Measurements from ENCODE around the gene WDR48. TPM values are rescaled to one million over a fixed set of nuclear protein-coding genes. Genes with fewer than 3 reads are reported as not detected.

WDR48 gene
- total RNA-seq, 2 donors from 2014 or later: 15.8 to 16.5 TPM

- H3K4me1 ChIP-seq: peaks cover 61% of the 10 kb centered on the region
- peaks cover 13 to 23% of the 10 kb centered on the region in 2 donors for H3K36me3 ChIP-seq (replicated peaks in 1 of 2; ENCODE audit: insufficient read depth in 1 of 2, low read depth in 2 of 2)
- ATAC-seq: no peak
- no peaks in the 10 kb centered on the region for H3K9me3 ChIP-seq
- intact Hi-C loops (cut with DNase I): loop anchor here (5.0 kb wide), 1 partner anchor 192 kb away; no protein-coding TSS in a partner anchor
- no peak overlapping the region for H3K4me3 ChIP-seq
- WGBS, 2 donors: 79 to 93% methylated on average over 3 to 9 of the region's 9 CpGs
- no peaks in the 10 kb centered on the region for H3K27me3 ChIP-seq
- DNase-seq: no peak
- H3K27ac ChIP-seq: no peak overlapping the region
- TF ChIP-seq POLR2A (IDR thresholded peaks at IDR 0.05) (no peak), CTCF (IDR thresholded peaks at IDR 0.05) (no peak)
Observed at GRCh38 chr3:39100500-39100886, 48.7 kb downstream of the WDR48 start.

GRCh38 chr3:39101022-39101689 lies 49.3 kb downstream of the WDR48 start:
- peaks cover 13 to 22% of the 10 kb centered on the region in 2 donors for H3K36me3 ChIP-seq (replicated peaks in 1 of 2; ENCODE audit: insufficient read depth in 1 of 2, low read depth in 2 of 2)
- H3K4me3 ChIP-seq: no peak overlapping the region
- H3K27ac ChIP-seq: peak overlapping the region in 1 of 4 donors; percentile 7
- ATAC-seq: peak; percentile 43
- H3K4me1 ChIP-seq: peaks cover 61% of the 10 kb centered on the region
- intact Hi-C loops (cut with DNase I): loop anchor here (5.0 kb wide), 1 partner anchor 191 kb away; no protein-coding TSS in a partner anchor
- peak; percentile 45 to 53 (median 48) for DNase-seq
- TF ChIP-seq CTCF (IDR thresholded peaks at IDR 0.05) (peak; percentile 36 to 73 (median 57)), POLR2A (IDR thresholded peaks at IDR 0.05) (no peak)
- H3K9me3 ChIP-seq: no peaks in the 10 kb centered on the region
- no peaks in the 10 kb centered on the region for H3K27me3 ChIP-seq
- WGBS, 2 donors: 71 to 78% methylated on average over 4 to 5 of the region's 5 CpGs

DNA sequence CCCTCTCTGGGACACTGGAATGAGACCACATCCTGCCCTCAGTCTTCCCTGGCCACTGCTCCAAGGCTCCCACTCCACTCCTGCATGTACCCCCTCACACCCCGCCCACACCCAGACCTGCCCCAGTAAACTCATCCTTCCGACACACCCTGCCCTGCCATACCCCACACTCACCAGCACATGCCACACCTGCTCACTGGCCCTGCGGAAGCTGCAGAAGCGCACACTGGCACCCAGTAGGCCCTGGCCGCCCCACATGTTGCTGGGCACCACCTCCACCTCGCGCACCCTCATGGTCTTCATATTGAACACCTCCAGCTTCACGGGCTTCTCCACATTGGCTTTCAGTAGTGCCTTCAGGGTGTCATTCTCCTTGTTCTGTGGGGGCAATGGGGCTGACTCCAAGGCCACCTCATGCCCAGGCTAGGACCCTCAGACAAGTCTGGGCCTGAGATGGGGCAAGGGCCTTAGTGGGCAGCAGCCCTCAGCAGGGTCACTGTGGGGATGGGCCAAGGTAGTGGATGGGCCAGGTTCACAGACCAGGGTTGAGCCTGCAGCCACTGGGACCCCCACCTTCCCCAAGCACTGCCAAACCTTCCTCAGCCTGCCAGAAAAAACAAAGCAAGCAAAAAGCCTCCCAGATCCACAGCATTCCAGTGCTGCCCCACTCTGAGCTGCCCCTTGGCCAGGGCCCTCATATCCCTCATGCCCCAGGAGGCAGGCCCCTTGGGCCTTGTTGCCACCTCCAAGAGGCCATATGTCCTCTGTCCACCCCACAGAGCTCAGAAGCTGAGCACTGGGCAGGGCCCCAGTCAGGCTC lies 50.9 kb downstream of the WDR48 start:
- DNase-seq: no peak
- Histone ChIP-seq H3K27me3 (no peaks in the 10 kb centered on the region), H3K4me1 (peaks cover 50% of the 10 kb centered on the region), H3K4me3 (no peak overlapping the region), H3K27ac (peak overlapping the region in 2 of 4 donors; percentile 35 to 58), H3K9me3 (no peaks in the 10 kb centered on the region), H3K36me3 (replicated peaks in 1 of 2; ENCODE audit: insufficient read depth in 1 of 2, low read depth in 2 of 2) (peaks cover 12 to 17% of the 10 kb centered on the region in 2 donors)
- intact Hi-C loops (cut with DNase I): loop anchor here (5.0 kb wide), 1 partner anchor 190 kb away; no protein-coding TSS in a partner anchor
- 94 to 96% methylated on average over 7 to 8 of the region's 8 CpGs for WGBS, 2 donors
- TF ChIP-seq POLR2A (IDR thresholded peaks at IDR 0.05) (no peak), CTCF (IDR thresholded peaks at IDR 0.05) (no peak)
- no peak for ATAC-seq

- WGBS, 2 donors: 51 to 74% methylated on average over 2 to 4 of the region's 4 CpGs
- intact Hi-C loops (cut with DNase I): loop anchor here (5.0 kb wide), 1 partner anchor 189 kb away; no protein-coding TSS in a partner anchor
- H3K4me1 ChIP-seq: peaks cover 52% of the 10 kb centered on the region
- DNase-seq (no peak), ATAC-seq (no peak)
- no peak overlapping the region for H3K4me3 ChIP-seq
- no peaks in the 10 kb centered on the region for H3K27me3 ChIP-seq
- no peaks in the 10 kb centered on the region for H3K9me3 ChIP-seq
- H3K27ac ChIP-seq: peak overlapping the region in 2 of 4 donors; percentile 35 to 58
- no peak for TF ChIP-seq POLR2A (IDR thresholded peaks at IDR 0.05)
- no peak for TF ChIP-seq CTCF (IDR thresholded peaks at IDR 0.05)
- H3K36me3 ChIP-seq (replicated peaks in 1 of 2; ENCODE audit: insufficient read depth in 1 of 2, low read depth in 2 of 2): peaks cover 6 to 11% of the 10 kb centered on the region in 2 donors
Observed at GRCh38 chr3:39103324-39103693, 51.5 kb downstream of the WDR48 start.
